ENCODE measurements around the gene TAMM41.
"Not testable (repeated sequence)": the region's sequence is repeated elsewhere in the genome, so short reads cannot be mapped to it uniquely, and the experiment has no call there.

TAMM41 gene

GRCh38 chr3:11768604-11769003 is 78.1 kb downstream of the TAMM41 start:
- no peak for DNase-seq (ENCODE audit: low read depth, low spot score)

- no peak for DNase-seq (ENCODE audit: low read depth, low spot score)
Measured at GRCh38 chr3:11764931-11765363, 81.7 kb downstream of the TAMM41 start.

- DNase-seq (ENCODE audit: low read depth, low spot score), result no peak
Measured at GRCh38 chr3:11759996-11760395, 86.7 kb downstream of the TAMM41 start.

GRCh38 chr3:11757929-11758328 is 88.8 kb downstream of the TAMM41 start:
- DNase-seq (ENCODE audit: low read depth, low spot score), result no peak

- DNase-seq (ENCODE audit: low read depth, low spot score), result no peak
Measured at GRCh38 chr3:11757441-11757875, 89.2 kb downstream of the TAMM41 start.

GRCh38 chr3:11755276-11755675 is 91.4 kb downstream of the TAMM41 start:
- no peak for DNase-seq (ENCODE audit: low read depth, low spot score)

- DNase-seq (ENCODE audit: low read depth, low spot score), result not testable (repeated sequence)
Measured at GRCh38 chr3:11752254-11752653, 94.4 kb downstream of the TAMM41 start.

GRCh38 chr3:11748306-11748705 is 98.4 kb downstream of the TAMM41 start:
- DNase-seq (ENCODE audit: low read depth, low spot score), result not testable (repeated sequence)

Data from iPS DF 19.7 (cell line).